HG03571 (cell line): ENCODE data around the gene HOXB5.

Experiments used
- ATAC-seq: cut with Tn5 transposase; IDR thresholded peaks from one replicate; pipeline ENCODE4 v1.9.1; 2021; ENCODE audit not compliant: unreplicated experiment

Gene HOXB5

GRCh38 chr17:48604770-48605329, 11.3 kb upstream of the HOXB5 start, which contains the start of gene HOXB6:
Gene HOXB6 (minus strand): TSS chr17:48604986. CDS start chr17:48598150, 6,836 bp downstream.
- ATAC-seq: no peak

GRCh38 chr17:48603959-48604769, 10.6 kb upstream of the HOXB5 start:
- ATAC-seq: no peak

- no peak for ATAC-seq
These were observed 8.2 kb upstream of the HOXB5 start for GRCh38 chr17:48601539-48602425.

- no peak for ATAC-seq
These were observed 7.6 kb upstream of the HOXB5 start for GRCh38 chr17:48601207-48601538.

GRCh38 chr17:48600244-48601098, 6.9 kb upstream of the HOXB5 start:
- no peak for ATAC-seq

GRCh38 chr17:48599354-48599753, 5.8 kb upstream of the HOXB5 start:
- no peak for ATAC-seq

- ATAC-seq: no peak
These were observed 5.2 kb upstream of the HOXB5 start for GRCh38 chr17:48598736-48599135.

GRCh38 chr17:48597778-48598631, 4.4 kb upstream of the HOXB5 start:
- no peak for ATAC-seq

GRCh38 chr17:48597528-48597777, 3.9 kb upstream of the HOXB5 start:
- ATAC-seq: no peak

- no peak for ATAC-seq
These were observed 3.4 kb upstream of the HOXB5 start for GRCh38 chr17:48596735-48597527.

GRCh38 chr17:48596000-48596734, 2.6 kb upstream of the HOXB5 start:
- ATAC-seq: no peak

GRCh38 chr17:48595278-48595999, 1.9 kb upstream of the HOXB5 start:
- ATAC-seq: no peak

- no peak for ATAC-seq
These were observed 1.1 kb upstream of the HOXB5 start for GRCh38 chr17:48594538-48595277.

- no peak for ATAC-seq
These were observed 410 bp upstream of the HOXB5 start for GRCh38 chr17:48593840-48594537.

- no peak for ATAC-seq
These were observed 1.0 kb downstream of the HOXB5 start for GRCh38 chr17:48592577-48592976.

- ATAC-seq: no peak
These were observed 1.5 kb downstream of the HOXB5 start for GRCh38 chr17:48592057-48592514.
